SIG-M5 treated with dmso at 0.1 percent for 504 hours (cell line): ENCODE measurements around the gene MLLT1.

ENCODE experiments used
- DNase-seq: peaks from one replicate; lab custom pipeline; 2025; ENCODE audit not compliant: unreplicated experiment; lab: John Stamatoyannopoulos, UW

MLLT1 gene

GRCh38 chr19:6212403-6213265 is 67.1 kb downstream of the MLLT1 start:
- no peak for DNase-seq

GRCh38 chr19:6211632-6212402 is 68.0 kb downstream of the MLLT1 start:
- DNase-seq, result no peak

GRCh38 chr19:6210721-6211600 is 68.8 kb downstream of the MLLT1 start:
- no peak for DNase-seq

- DNase-seq, result no peak
Measured at GRCh38 chr19:6210091-6210490, 69.7 kb downstream of the MLLT1 start.

GRCh38 chr19:6209680-6210079 is 70.1 kb downstream of the MLLT1 start:
- DNase-seq, result no peak

- no peak for DNase-seq
Measured at GRCh38 chr19:6209233-6209632, 70.5 kb downstream of the MLLT1 start.

GRCh38 chr19:6204866-6205723 is 74.7 kb downstream of the MLLT1 start:
- DNase-seq, result no peak

- no peak for DNase-seq
Measured at GRCh38 chr19:6204212-6204611, 75.6 kb downstream of the MLLT1 start.

GRCh38 chr19:6199240-6199994 is 80.4 kb downstream of the MLLT1 start:
- peak; percentile 98 for DNase-seq

GRCh38 chr19:6198896-6199239 is 80.9 kb downstream of the MLLT1 start:
- DNase-seq, result no peak

GRCh38 chr19:6196361-6196760 is 83.4 kb downstream of the MLLT1 start:
- no peak for DNase-seq

GRCh38 chr19:6188811-6189210 is 91.0 kb downstream of the MLLT1 start:
- DNase-seq, result no peak

GRCh38 chr19:6187374-6187773 is 92.4 kb downstream of the MLLT1 start:
- no peak for DNase-seq

- DNase-seq, result no peak
Measured at GRCh38 chr19:6185835-6186834, 93.6 kb downstream of the MLLT1 start.

GRCh38 chr19:6185093-6185834 is 94.5 kb downstream of the MLLT1 start:
- DNase-seq, result no peak

GRCh38 chr19:6181119-6181518 is 98.7 kb downstream of the MLLT1 start:
- DNase-seq, result no peak

GRCh38 chr19:6173190-6173589 is 106.6 kb downstream of the MLLT1 start:
- DNase-seq, result no peak
